Measurements from ENCODE around the gene JARID2.

The JARID2 gene

GRCh38 chr6:15243910-15244619 lies 1.8 kb upstream of the JARID2 start:
- Histone ChIP-seq H2AFZ (ENCODE audit: low read depth, low read length, severe bottlenecking) (peak overlapping the region; percentile 73), H3K36me3 (ENCODE audit: low read length) (no peaks in the 10 kb centered on the region), H3K79me2 (ENCODE audit: insufficient read depth, low read length) (no peaks in the 10 kb centered on the region), H3K4me3 (ENCODE audit: insufficient read depth, low read length, poor library complexity, severe bottlenecking) (peak overlapping the region; percentile 96), H3K9me3 (ENCODE audit: insufficient read depth, low read length) (no peaks in the 10 kb centered on the region), H3K9me2 (replicated peaks; ENCODE audit: insufficient read depth, low read length) (no peaks in the 10 kb centered on the region), H3K9ac (ENCODE audit: low read length) (peak overlapping the region; percentile 68; the same call in 1 of the 2 replicates), H4K20me1 (ENCODE audit: low read depth, low read length) (no peaks in the 10 kb centered on the region), H3K27ac (ENCODE audit: low read depth, low read length) (no peak overlapping the region), H3K27me3 (ENCODE audit: low read length) (no peaks in the 10 kb centered on the region), H3K4me2 (ENCODE audit: low read depth, low read length, poor library complexity, severe bottlenecking) (peak overlapping the region; percentile 87), H3F3A (ENCODE audit: insufficient read depth) (peaks cover 13% of the 10 kb centered on the region)
- TF ChIP-seq EZH2phosphoT487 (conservative IDR thresholded peaks at IDR 0.05; ENCODE audit: low read length) (no peak), CTCF (IDR thresholded peaks at IDR 0.05; ENCODE audit: insufficient read depth, low read length, poor library complexity, severe bottlenecking) (no peak)

GRCh38 chr6:15244620-15245360 lies 1.1 kb upstream of the JARID2 start:
- Histone ChIP-seq H4K20me1 (ENCODE audit: low read depth, low read length) (no peaks in the 10 kb centered on the region), H3K36me3 (ENCODE audit: low read length) (no peaks in the 10 kb centered on the region), H3K9me3 (ENCODE audit: insufficient read depth, low read length) (no peaks in the 10 kb centered on the region), H3K4me2 (ENCODE audit: low read depth, low read length, poor library complexity, severe bottlenecking) (peak overlapping the region; percentile 87), H3K9me2 (replicated peaks; ENCODE audit: insufficient read depth, low read length) (no peaks in the 10 kb centered on the region), H2AFZ (ENCODE audit: low read depth, low read length, severe bottlenecking) (peak overlapping the region; percentile 88), H3K4me3 (ENCODE audit: insufficient read depth, low read length, poor library complexity, severe bottlenecking) (peak overlapping the region; percentile 96), H3K27me3 (ENCODE audit: low read length) (no peaks in the 10 kb centered on the region), H3F3A (ENCODE audit: insufficient read depth) (peaks cover 20% of the 10 kb centered on the region), H3K9ac (ENCODE audit: low read length) (peak overlapping the region; percentile 68), H3K79me2 (ENCODE audit: insufficient read depth, low read length) (no peaks in the 10 kb centered on the region), H3K27ac (ENCODE audit: low read depth, low read length) (no peak overlapping the region)
- no peak for TF ChIP-seq CTCF (IDR thresholded peaks at IDR 0.05; ENCODE audit: insufficient read depth, low read length, poor library complexity, severe bottlenecking)
- TF ChIP-seq EZH2phosphoT487 (conservative IDR thresholded peaks at IDR 0.05; ENCODE audit: low read length): no peak

- no peaks in the 10 kb centered on the region for H4K20me1 ChIP-seq (ENCODE audit: low read depth, low read length)
- peak overlapping the region; percentile 68 for H3K9ac ChIP-seq (ENCODE audit: low read length)
- no peaks in the 10 kb centered on the region for H3K79me2 ChIP-seq (ENCODE audit: insufficient read depth, low read length)
- peak overlapping the region; percentile 88 for H2AFZ ChIP-seq (ENCODE audit: low read depth, low read length, severe bottlenecking)
- no peaks in the 10 kb centered on the region for H3K36me3 ChIP-seq (ENCODE audit: low read length)
- no peaks in the 10 kb centered on the region for H3K9me2 ChIP-seq (replicated peaks; ENCODE audit: insufficient read depth, low read length)
- H3F3A ChIP-seq (ENCODE audit: insufficient read depth): peaks cover 25% of the 10 kb centered on the region
- H3K9me3 ChIP-seq (ENCODE audit: insufficient read depth, low read length): no peaks in the 10 kb centered on the region
- TF ChIP-seq CTCF (IDR thresholded peaks at IDR 0.05; ENCODE audit: insufficient read depth, low read length, poor library complexity, severe bottlenecking) (no peak), EZH2phosphoT487 (conservative IDR thresholded peaks at IDR 0.05; ENCODE audit: low read length) (no peak)
- no peak overlapping the region for H3K27ac ChIP-seq (ENCODE audit: low read depth, low read length)
- no peaks in the 10 kb centered on the region for H3K27me3 ChIP-seq (ENCODE audit: low read length)
- peak overlapping the region; percentile 87 for H3K4me2 ChIP-seq (ENCODE audit: low read depth, low read length, poor library complexity, severe bottlenecking)
- peak overlapping the region; percentile 96 for H3K4me3 ChIP-seq (ENCODE audit: insufficient read depth, low read length, poor library complexity, severe bottlenecking)
Measured at GRCh38 chr6:15246217-15246665, 372 bp downstream of the JARID2 start.

All from SU-DHL-6 (cell line).